ENCODE results near the gene TCEAL8. TPM values are rescaled to one million over a fixed set of nuclear protein-coding genes. Genes with fewer than 3 reads are reported as not detected.
"Not testable (repeated sequence)": the region's sequence is repeated elsewhere in the genome, so short reads cannot be mapped to it uniquely, and the experiment has no call there.

The TCEAL8 gene
- total and polyA plus RNA-seq, 2 of the 8 experiments (the other 6 are each of a cell fraction or from before 2014, with no cell fraction given) = 47.2 to 82.2 TPM

GRCh38 chrX:103233263-103233662 lies 21.7 kb downstream of the TCEAL8 start (continued):
- no peak for TF ChIP-seq MAFK (IDR thresholded peaks at IDR 0.05; ENCODE audit: low read depth, low read length)
- TF ChIP-seq RNF2 (IDR thresholded peaks at IDR 0.05; ENCODE audit: borderline replicate concordance, low read depth, low read length, missing control alignments, poor library complexity, severe bottlenecking) = no peak
- TF ChIP-seq POLR2A (IDR thresholded peaks at IDR 0.05; ENCODE audit: control extremely low read depth in 1 of 2, low read depth in 2 of 2, low read length in 2 of 2) = no peak
- TF ChIP-seq ASH2L (IDR thresholded peaks at IDR 0.05; ENCODE audit: low read length) = no peak
- TF ChIP-seq TAF1 (IDR thresholded peaks at IDR 0.05; ENCODE audit: low read depth, low read length) = no peak
- no peak for TF ChIP-seq KDM1A (IDR thresholded peaks at IDR 0.05; ENCODE audit: borderline replicate concordance, low read length)
- no peak for TF ChIP-seq SP4 (IDR thresholded peaks at IDR 0.05; ENCODE audit: low read length)

GRCh38 chrX:103225918-103226317 lies 29.0 kb downstream of the TCEAL8 start:
- H3K4ac ChIP-seq (replicated peaks; ENCODE audit: insufficient read length, low read depth, low read length); H2BK15ac ChIP-seq (ENCODE audit: low read length); H3K9me3 ChIP-seq (ENCODE audit: insufficient read depth in 2 of 2, low read depth in 1 of 2, low read length in 1 of 2); H2BK12ac ChIP-seq (ENCODE audit: low read depth, low read length); H3K56ac ChIP-seq (replicated peaks; ENCODE audit: insufficient read length, low read depth, low read length); H3K27me3 ChIP-seq (replicated peaks in 1 of 4; ENCODE audit: control insufficient read depth in 3 of 4, extremely low read depth in 1 of 4, insufficient read depth in 3 of 4, low read length in 3 of 4); H3K36me3 ChIP-seq (ENCODE audit: control insufficient read depth in 2 of 4, insufficient read depth in 4 of 4, low read length in 3 of 4); DNase-seq (ENCODE audit: low read depth in 1 of 2, low spot score in 2 of 2); H2BK20ac ChIP-seq (ENCODE audit: low read length); H3K4me3 ChIP-seq (ENCODE audit: extremely low read depth in 1 of 4, insufficient read depth in 2 of 4, low read depth in 3 of 4, low read length in 4 of 4); H3K79me2 ChIP-seq (ENCODE audit: control insufficient read depth in 1 of 2, insufficient read depth in 2 of 2, low read length in 2 of 2); H2AFZ ChIP-seq (ENCODE audit: low read length); H4K5ac ChIP-seq (ENCODE audit: insufficient read length, low read depth, low read length); H3K4me2 ChIP-seq (ENCODE audit: insufficient read depth in 1 of 2, low read depth in 2 of 2, low read length in 2 of 2); POLR2A ChIA-PET (ENCODE audit: partially characterized antibody); FAIRE-seq; CTCF ChIA-PET (ENCODE audit: partially characterized antibody); H3K27ac ChIP-seq (ENCODE audit: low read depth, low read length); H2AK5ac ChIP-seq (ENCODE audit: low read depth, low read length); H4K8ac ChIP-seq (ENCODE audit: extremely low read depth, insufficient read depth, low read length); H3K18ac ChIP-seq (ENCODE audit: extremely low read depth, low read length); H4K20me1 ChIP-seq (replicated peaks in 1 of 2; ENCODE audit: control insufficient read depth in 1 of 2, insufficient read depth in 2 of 2, low read length in 2 of 2); H4K91ac ChIP-seq (replicated peaks; ENCODE audit: insufficient read length, low read length); H3K23ac ChIP-seq (ENCODE audit: insufficient read length); H2BK120ac ChIP-seq (replicated peaks; ENCODE audit: low read depth, low read length); H3K9ac ChIP-seq (replicated peaks in 1 of 4; ENCODE audit: extremely low read depth in 1 of 4, low read depth in 3 of 4, low read length in 3 of 4); H3K4me1 ChIP-seq (replicated peaks in 1 of 4; ENCODE audit: control insufficient read depth in 3 of 4, insufficient read depth in 4 of 4, low read length in 3 of 4); H3K23me2 ChIP-seq (ENCODE audit: low read depth, low read length); H3K79me1 ChIP-seq (ENCODE audit: low read depth, low read length); H2BK5ac ChIP-seq (ENCODE audit: low read depth, low read length); H3K14ac ChIP-seq (ENCODE audit: insufficient read length): not testable (repeated sequence)
- WGBS, 2 experiments (ENCODE audit: extremely low coverage in 1 of 2, insufficient coverage in 1 of 2, insufficient read length in 1 of 2, insufficient replicate concordance in 2 of 2, low coverage in 1 of 2, low lambda C conversion rate in 2 of 2, missing lambda C conversion rate in 1 of 2) = 84% methylated on average over 4 of the region's 4 CpGs; no CpG with 5 or more reads in 1 of the 2 experiments

All from H1 (cell line).